Tibial nerve (tissue), 4 donors: ENCODE results near the gene CEL. TPM values are rescaled to one million over a fixed set of nuclear protein-coding genes. Genes with fewer than 3 reads are reported as not detected.

Experiments
- DNase-seq, 2 donors: peaks; one replicate each; pipeline ENCODE4 v3.0.0-alpha.2; 2019; ENCODE audit warnings: low spot score in 2 of 2
- H3K27ac ChIP-seq, 4 donors: fragments of 200-600 bp; sonication (generic) in 3 of 4; one replicate each; pipeline ENCODE4 v1.5.1; 2017 to 2019; ENCODE audit warnings: mild to moderate bottlenecking in 1 of 4
- H3K27me3 ChIP-seq, 2 donors: fragments of 200-600 bp; sonication (generic) in 1 of 2; one replicate each; pipeline versions ENCODE4 v1.5.1 to v1.6.0; 2017 to 2019
- H3K36me3 ChIP-seq, 3 donors: fragments of 200-600 bp; sonication (generic); one replicate each; pipeline ENCODE4 v1.5.1; 2018 to 2019
- H3K4me1 ChIP-seq, 4 donors: fragments of 200-600 bp; sonication (generic) in 3 of 4; one replicate each; pipeline ENCODE4 v1.5.1; 2017 to 2019
- H3K4me3 ChIP-seq, 4 donors: fragments of 200-600 bp; sonication (generic) in 3 of 4; one replicate each; pipeline ENCODE4 v1.5.1; 2017 to 2019; ENCODE audit warnings: mild to moderate bottlenecking in 1 of 4, moderate library complexity in 1 of 4
- H3K9me3 ChIP-seq, 4 donors: fragments of 200-600 bp; sonication (generic) in 3 of 4; one replicate each; pipeline ENCODE4 v1.5.1; 2017 to 2019
- CTCF ChIP-seq, 5 experiments: fragments of 200-600 bp in 3 of 5; fragments of 450-650 bp in 2 of 5; sonication (generic) in 3 of 5; IDR thresholded peaks; one replicate each; pipeline ENCODE4 v1.5.1; 2016 to 2019; ENCODE audit warnings: antibody characterized with exemption in 5 of 5, mild to moderate bottlenecking in 3 of 5, moderate library complexity in 2 of 5
- EP300 ChIP-seq, 2 donors: sonication (generic); formaldehyde crosslinking; IDR thresholded peaks; one replicate each; pipeline ENCODE4 v1.6.1; 2017; ENCODE audit warnings: antibody characterized with exemption in 2 of 2, mild to moderate bottlenecking in 1 of 2
- POLR2A ChIP-seq, 2 donors: fragments of 450-650 bp; IDR thresholded peaks; one replicate each; pipeline ENCODE4 v1.6.1; 2017; ENCODE audit warnings: antibody characterized with exemption in 2 of 2, mild to moderate bottlenecking in 2 of 2, moderate library complexity in 2 of 2
- WGBS, 2 donors: methylation state at CpG; one replicate each; pipeline ENCODE4 v1.1.5; 2018; 5-methylcytosine and 5-hydroxymethylcytosine counted together
- total RNA-seq, 4 donors: library from RNA; depleted of rRNA; stranded (reverse); fragments of >200 nt; gene quantifications; one replicate each; pipeline ENCODE4 v1.1.0, GENCODE V29; 2016

Gene CEL
- total RNA-seq, 4 donors from 2014 or later: 1.7 to 10.5 (median 2.6) TPM

DNA sequence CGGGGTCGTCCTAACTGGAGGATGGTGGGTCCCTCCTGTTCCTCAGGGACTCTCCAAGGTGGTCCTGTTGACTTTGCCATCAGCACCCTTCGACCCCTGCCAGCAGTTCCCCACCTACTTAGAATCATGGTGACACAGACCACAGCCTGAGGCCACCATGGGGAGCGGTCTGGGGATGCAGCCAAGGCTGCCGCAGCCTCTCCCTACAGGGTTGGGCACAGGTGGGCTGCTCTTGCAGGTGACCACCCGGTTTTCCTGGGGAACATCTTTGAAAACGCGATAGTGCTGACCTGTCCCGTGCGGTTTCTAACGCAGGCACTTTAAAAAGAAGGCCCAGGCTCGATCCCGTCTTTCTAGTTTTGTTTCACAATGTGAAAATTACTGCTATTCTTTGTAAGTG lies 12.7 kb upstream of the CEL start:
- Histone ChIP-seq H3K36me3 (peaks cover 5 to 98% (median 31%) of the 10 kb centered on the region in 3 donors), H3K27me3 (no peaks in the 10 kb centered on the region), H3K4me1 (peaks cover 0 to 5% (median 0%) of the 10 kb centered on the region in 4 donors), H3K27ac (no peak overlapping the region), H3K4me3 (no peak overlapping the region), H3K9me3 (no peaks in the 10 kb centered on the region)
- no peak for DNase-seq
- 90 to 93% methylated on average over 11 to 13 of the region's 13 CpGs for WGBS, 2 donors
- TF ChIP-seq POLR2A (IDR thresholded peaks at IDR 0.05): no peak

GRCh38 chr9:133050142-133050541 lies 11.6 kb upstream of the CEL start:
- H3K36me3 ChIP-seq: peaks cover 5 to 98% (median 30%) of the 10 kb centered on the region in 3 donors
- H3K27me3 ChIP-seq: no peaks in the 10 kb centered on the region
- peaks cover 0 to 5% (median 0%) of the 10 kb centered on the region in 4 donors for H3K4me1 ChIP-seq
- no peaks in the 10 kb centered on the region for H3K9me3 ChIP-seq
- no peak for DNase-seq
- H3K4me3 ChIP-seq: no peak overlapping the region
- 71% methylated on average over 6 of the region's 6 CpGs for WGBS, 2 donors
- H3K27ac ChIP-seq: no peak overlapping the region
- TF ChIP-seq EP300 (IDR thresholded peaks at IDR 0.05): no peak
- TF ChIP-seq CTCF (IDR thresholded peaks at IDR 0.05): no peak
- no peak for TF ChIP-seq POLR2A (IDR thresholded peaks at IDR 0.05)

- H3K27me3 ChIP-seq: no peaks in the 10 kb centered on the region
- H3K36me3 ChIP-seq: peaks cover 2 to 98% (median 26%) of the 10 kb centered on the region in 3 donors
- H3K9me3 ChIP-seq: no peaks in the 10 kb centered on the region
- no peak overlapping the region for H3K4me3 ChIP-seq
- no peak for DNase-seq
- whole genome bisulfite sequencing, 2 donors: 72 to 73% methylated on average over 10 of the region's 10 CpGs
- H3K27ac ChIP-seq: no peak overlapping the region
- H3K4me1 ChIP-seq: peaks cover 0 to 5% (median 0%) of the 10 kb centered on the region in 4 donors
- TF ChIP-seq CTCF (IDR thresholded peaks at IDR 0.05) (no peak), POLR2A (IDR thresholded peaks at IDR 0.05) (no peak), EP300 (IDR thresholded peaks at IDR 0.05) (no peak)
These were observed 11.0 kb upstream of the CEL start for GRCh38 chr9:133050781-133051180.

DNA sequence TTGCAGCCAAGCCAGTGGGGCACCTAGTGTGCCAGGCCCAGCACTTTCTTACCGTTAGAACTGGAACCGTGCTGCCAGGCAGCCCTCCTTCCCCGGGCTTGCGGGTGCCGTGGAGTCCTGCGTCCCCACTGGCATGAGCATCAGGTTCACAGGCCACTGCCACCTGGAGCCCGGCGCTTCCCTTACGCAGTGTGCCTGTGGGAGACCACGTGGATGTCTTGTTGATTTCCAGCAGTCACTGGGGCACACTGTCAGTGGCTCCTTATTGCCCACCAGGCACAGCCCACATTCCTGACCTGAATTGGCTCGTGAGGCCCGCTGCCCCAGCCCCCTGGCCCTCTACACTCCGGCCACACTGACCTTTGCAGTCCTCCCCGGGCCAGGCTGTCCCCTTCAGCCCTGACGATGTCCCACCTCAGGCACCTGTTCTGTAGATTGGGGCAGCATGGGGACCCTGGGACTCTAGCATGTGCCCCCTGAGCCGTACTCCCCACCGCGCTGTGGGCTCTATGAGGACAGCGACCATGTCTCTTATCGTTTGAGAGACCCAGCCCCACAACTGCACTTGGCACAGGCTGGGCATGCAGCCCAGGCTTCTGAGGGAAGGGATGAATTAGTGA lies 10.4 kb upstream of the CEL start:
- H3K4me3 ChIP-seq: no peak overlapping the region
- H3K27ac ChIP-seq: no peak overlapping the region
- no peak for DNase-seq
- peaks cover 0 to 5% (median 0%) of the 10 kb centered on the region in 4 donors for H3K4me1 ChIP-seq
- TF ChIP-seq CTCF (IDR thresholded peaks at IDR 0.05) (no peak), EP300 (IDR thresholded peaks at IDR 0.05) (no peak), POLR2A (IDR thresholded peaks at IDR 0.05) (no peak)
- no peaks in the 10 kb centered on the region for H3K27me3 ChIP-seq
- 95 to 96% methylated on average over 14 to 20 of the region's 20 CpGs for whole genome bisulfite sequencing, 2 donors
- H3K36me3 ChIP-seq: peaks cover 0 to 98% (median 31%) of the 10 kb centered on the region in 3 donors
- no peaks in the 10 kb centered on the region for H3K9me3 ChIP-seq

GRCh38 chr9:133051966-133052539 lies 9.7 kb upstream of the CEL start:
- DNase-seq: no peak
- Histone ChIP-seq H3K27me3 (no peaks in the 10 kb centered on the region), H3K9me3 (no peaks in the 10 kb centered on the region), H3K36me3 (peaks cover 0 to 98% (median 31%) of the 10 kb centered on the region in 3 donors), H3K4me1 (peaks cover 0 to 5% (median 0%) of the 10 kb centered on the region in 4 donors), H3K4me3 (no peak overlapping the region), H3K27ac (no peak overlapping the region)
- TF ChIP-seq POLR2A (IDR thresholded peaks at IDR 0.05): no peak
- no peak for TF ChIP-seq CTCF (IDR thresholded peaks at IDR 0.05)
- no peak for TF ChIP-seq EP300 (IDR thresholded peaks at IDR 0.05)
- 89 to 97% methylated on average over 9 of the region's 9 CpGs for WGBS, 2 donors
